ENCODE measurements around the gene GRIK4. TPM values are rescaled to one million over a fixed set of nuclear protein-coding genes. Genes with fewer than 3 reads are reported as not detected.

Gene GRIK4
- total and polyA plus RNA-seq, 11 donors = 0.04 to 0.45 (median 0.12) TPM; not detected in 6

DNA sequence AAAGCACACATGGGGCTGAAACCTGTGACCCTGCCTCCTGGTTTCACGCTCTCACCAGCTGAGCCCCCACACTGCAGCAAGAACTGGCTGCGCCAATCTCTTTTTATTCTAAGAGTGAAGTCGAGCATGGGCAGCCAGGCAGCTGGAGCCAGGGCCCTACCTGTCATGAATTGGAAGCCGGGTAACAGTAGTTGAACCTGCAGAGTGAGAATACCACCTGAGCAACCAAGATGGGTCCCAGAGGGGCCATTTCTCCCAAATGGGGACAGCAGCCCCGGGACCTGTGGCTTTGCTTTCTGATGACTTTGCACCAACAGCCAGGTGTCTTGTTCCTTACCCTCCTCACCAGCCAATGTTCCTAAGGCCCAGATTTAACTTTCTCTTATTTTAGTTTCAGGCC, 178.9 kb downstream of the GRIK4 start:
- intact Hi-C loops (cut with DNase I) = no loop called here
- no peak for TF ChIP-seq POLR2A (IDR thresholded peaks at IDR 0.05)
- TF ChIP-seq, protein P1, sequence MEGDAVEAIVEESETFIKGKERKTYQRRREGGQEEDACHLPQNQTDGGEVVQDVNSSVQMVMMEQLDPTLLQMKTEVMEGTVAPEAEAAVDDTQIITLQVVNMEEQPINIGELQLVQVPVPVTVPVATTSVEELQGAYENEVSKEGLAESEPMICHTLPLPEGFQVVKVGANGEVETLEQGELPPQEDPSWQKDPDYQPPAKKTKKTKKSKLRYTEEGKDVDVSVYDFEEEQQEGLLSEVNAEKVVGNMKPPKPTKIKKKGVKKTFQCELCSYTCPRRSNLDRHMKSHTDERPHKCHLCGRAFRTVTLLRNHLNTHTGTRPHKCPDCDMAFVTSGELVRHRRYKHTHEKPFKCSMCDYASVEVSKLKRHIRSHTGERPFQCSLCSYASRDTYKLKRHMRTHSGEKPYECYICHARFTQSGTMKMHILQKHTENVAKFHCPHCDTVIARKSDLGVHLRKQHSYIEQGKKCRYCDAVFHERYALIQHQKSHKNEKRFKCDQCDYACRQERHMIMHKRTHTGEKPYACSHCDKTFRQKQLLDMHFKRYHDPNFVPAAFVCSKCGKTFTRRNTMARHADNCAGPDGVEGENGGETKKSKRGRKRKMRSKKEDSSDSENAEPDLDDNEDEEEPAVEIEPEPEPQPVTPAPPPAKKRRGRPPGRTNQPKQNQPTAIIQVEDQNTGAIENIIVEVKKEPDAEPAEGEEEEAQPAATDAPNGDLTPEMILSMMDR (IDR thresholded peaks at IDR 0.05) = no peak
- H3K27ac ChIP-seq = no peak overlapping the region
- no peak overlapping the region for H3K4me3 ChIP-seq
- WGBS, 4 donors = 75 to 90% (median 87%) methylated on average over 5 of the region's 5 CpGs
- H3K9me3 ChIP-seq = no peaks in the 10 kb centered on the region
- ATAC-seq (no peak), DNase-seq (no peak)
- H3K36me3 ChIP-seq = no peaks in the 10 kb centered on the region
- no peaks in the 10 kb centered on the region for H3K4me1 ChIP-seq
- H3K27me3 ChIP-seq = peaks cover 0 to 23% (median 7%) of the 10 kb centered on the region in 9 donors

DNA sequence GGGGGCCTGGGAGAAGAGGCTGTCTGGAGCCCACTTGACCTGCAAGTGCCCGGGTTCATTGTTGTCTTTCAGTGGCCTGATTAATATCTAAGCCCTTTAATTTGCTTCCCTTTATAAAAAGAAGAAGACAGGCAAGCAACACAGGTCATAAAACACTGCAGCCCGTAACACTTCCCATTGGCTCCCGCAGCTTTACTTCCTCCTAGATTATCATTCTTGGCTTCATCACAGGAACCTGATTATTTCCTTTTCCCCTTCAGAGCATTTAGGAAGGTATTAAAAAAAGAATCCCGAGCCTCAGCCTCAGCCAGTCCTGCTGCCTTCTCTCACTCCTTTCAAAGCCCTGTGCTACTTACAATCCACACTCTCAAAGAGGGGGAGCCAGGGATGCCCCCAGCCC, 183.2 kb downstream of the GRIK4 start:
- TF ChIP-seq, protein P1 (IDR thresholded peaks at IDR 0.05) = no peak
- TF ChIP-seq POLR2A (IDR thresholded peaks at IDR 0.05) = no peak
- no peak for ATAC-seq

DNA sequence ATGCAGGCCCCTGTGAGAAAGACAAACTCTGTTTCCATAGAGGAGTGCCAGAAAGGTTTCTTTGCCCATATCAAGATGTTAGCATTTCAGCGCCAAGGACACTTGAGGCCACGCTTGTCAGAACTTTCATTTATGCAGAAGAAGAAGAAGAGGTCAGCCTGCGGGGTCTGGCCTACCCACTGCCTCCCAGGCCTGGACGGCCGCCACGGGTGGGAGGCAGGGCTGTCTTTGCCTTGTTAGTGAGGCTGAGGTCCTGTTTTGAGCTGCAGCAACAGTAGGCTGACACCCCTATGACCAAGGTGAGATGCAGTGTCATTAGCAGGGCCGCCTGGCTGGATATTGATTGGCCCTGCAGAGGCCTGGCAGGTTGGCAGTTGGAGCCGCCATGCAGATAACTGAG, 183.9 kb downstream of the GRIK4 start:
- DNase-seq (no peak), ATAC-seq (no peak)
- H3K9me3 ChIP-seq = no peaks in the 10 kb centered on the region
- intact Hi-C loops (cut with DNase I) = no loop called here
- no peak overlapping the region for H3K27ac ChIP-seq
- H3K36me3 ChIP-seq = no peaks in the 10 kb centered on the region
- 89 to 94% (median 93%) methylated on average over 6 to 8 of the region's 8 CpGs for WGBS, 4 donors
- TF ChIP-seq POLR2A (IDR thresholded peaks at IDR 0.05) = no peak
- TF ChIP-seq, protein P1 (IDR thresholded peaks at IDR 0.05) = no peak
- no peak overlapping the region for H3K4me3 ChIP-seq
- no peaks in the 10 kb centered on the region for H3K4me1 ChIP-seq
- H3K27me3 ChIP-seq = peaks cover 0 to 23% (median 4%) of the 10 kb centered on the region in 9 donors

More for the DNA sequence above, 183.2 kb downstream of the GRIK4 start:
- Histone ChIP-seq H3K36me3 (no peaks in the 10 kb centered on the region), H3K4me1 (no peaks in the 10 kb centered on the region), H3K4me3 (no peak overlapping the region), H3K27ac (no peak overlapping the region), H3K9me3 (no peaks in the 10 kb centered on the region), H3K27me3 (peaks cover 0 to 23% (median 4%) of the 10 kb centered on the region in 9 donors)
- DNase-seq = no peak
- intact Hi-C loops (cut with DNase I) = no loop called here
- 49 to 70% (median 55%) methylated on average over 4 of the region's 4 CpGs for WGBS, 4 donors

DNA sequence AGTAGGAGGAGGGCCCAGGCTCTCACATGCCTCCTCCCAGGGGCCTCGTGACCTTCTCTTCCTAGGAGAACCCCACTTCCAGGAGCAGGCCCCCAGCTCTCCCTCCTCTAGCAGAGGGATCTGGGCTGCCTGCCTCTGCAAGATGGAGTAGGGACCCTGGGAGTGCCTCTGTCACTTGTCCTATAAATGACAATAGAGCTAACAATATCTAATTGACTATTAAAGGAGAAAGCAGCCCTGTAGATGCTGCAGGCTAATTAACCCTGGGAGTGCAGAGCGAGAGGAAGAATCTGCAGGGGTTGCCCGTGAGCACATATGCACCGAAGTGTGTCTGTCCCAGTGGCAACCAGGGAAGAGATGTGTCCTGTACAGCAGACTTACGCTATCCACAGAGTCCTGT, 184.4 kb downstream of the GRIK4 start:
- 95 to 98% (median 96%) methylated on average over 5 of the region's 5 CpGs for WGBS, 4 donors
- Histone ChIP-seq H3K36me3 (no peaks in the 10 kb centered on the region), H3K4me3 (no peak overlapping the region), H3K27me3 (peaks cover 0 to 21% (median 4%) of the 10 kb centered on the region in 9 donors), H3K27ac (no peak overlapping the region), H3K9me3 (no peaks in the 10 kb centered on the region), H3K4me1 (no peaks in the 10 kb centered on the region)
- ATAC-seq (no peak), DNase-seq (no peak)
- intact Hi-C loops (cut with DNase I) = no loop called here
- no peak for TF ChIP-seq POLR2A (IDR thresholded peaks at IDR 0.05)
- TF ChIP-seq, protein P1 (IDR thresholded peaks at IDR 0.05) = no peak
